ENCODE data around the gene HOXB8. TPM values are rescaled to one million over a fixed set of nuclear protein-coding genes. Genes with fewer than 3 reads are reported as not detected.

Gene HOXB8
- total RNA-seq, 1 donor from 2014 or later, result 11.8 TPM

DNA sequence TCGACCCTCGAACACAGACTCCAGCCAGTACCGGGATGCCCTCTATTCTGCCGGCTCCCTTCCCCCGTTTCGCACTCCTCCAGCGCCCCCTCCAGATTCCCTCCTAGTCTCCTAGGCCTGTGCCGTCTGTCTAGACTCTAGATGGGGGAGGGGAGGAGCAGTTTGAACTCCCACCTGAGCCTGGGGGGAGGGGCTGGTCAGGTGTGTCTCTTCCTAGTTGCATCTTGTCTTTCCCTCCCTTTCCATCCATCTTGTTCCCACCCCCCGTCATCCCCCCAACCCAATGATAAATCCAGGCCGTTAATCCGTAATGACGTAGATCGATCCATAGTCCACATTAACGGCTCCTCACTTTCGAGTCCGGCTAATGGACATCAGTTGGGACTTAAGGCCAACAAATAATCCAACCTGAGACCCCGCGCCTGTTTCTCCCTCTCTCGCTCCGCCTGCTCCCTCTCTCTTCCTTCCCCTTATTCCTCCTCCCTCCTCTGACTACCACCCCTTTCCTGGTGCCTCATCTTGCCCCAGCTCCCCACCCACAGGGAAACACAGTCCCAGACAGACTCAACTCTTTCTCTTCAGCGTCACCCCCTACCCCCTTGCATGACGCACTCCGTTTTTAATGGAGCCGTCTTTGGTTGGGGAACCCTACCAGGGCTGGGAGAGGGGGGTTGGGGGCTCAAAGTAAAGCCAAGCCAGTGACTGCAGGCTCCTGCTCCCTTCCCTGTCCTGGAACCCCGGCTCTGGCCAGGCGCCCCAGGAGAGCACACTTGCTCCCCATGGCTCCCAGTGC lies 18.2 kb downstream of the HOXB8 start:
- no peak for DNase-seq (ENCODE audit: low read depth)

GRCh38 chr17:48596000-48596734 lies 18.9 kb downstream of the HOXB8 start:
- DNase-seq (ENCODE audit: low read depth), result no peak

DNA sequence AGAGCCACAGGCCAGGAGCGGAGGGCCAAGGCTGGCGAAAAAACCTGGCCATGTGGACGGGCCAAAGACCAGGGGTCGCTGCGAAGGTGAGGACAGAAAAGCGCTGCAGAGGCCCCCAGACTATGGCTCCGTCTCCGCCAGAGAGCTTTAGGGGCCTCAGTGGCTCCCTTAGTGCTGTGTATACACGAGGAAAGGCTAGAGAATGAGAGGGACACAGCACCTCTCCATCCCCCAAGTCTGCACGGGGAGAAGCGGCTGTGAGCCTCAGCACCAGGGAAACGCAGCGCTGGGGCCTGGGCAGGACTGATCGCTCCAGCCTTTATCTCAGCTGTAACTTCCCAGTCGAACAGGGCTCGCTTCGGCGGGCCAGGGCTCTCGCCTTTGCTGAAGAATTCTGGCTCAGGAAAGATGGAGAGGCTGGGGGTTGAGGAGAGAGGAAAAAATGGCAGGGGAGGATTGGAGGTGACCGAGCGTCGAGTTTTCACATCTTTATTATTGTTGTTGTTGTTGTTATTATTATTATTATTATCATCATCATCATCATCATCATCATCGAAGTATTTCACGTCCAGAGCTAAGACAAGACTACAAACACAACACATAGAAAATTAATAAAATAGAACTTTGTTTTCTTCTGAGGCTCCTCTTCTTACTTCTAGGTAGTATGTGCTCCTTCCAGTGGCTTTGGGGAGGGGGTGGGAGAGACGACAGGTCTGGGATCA lies 19.7 kb downstream of the HOXB8 start:
- no peak for DNase-seq (ENCODE audit: low read depth)

DNA sequence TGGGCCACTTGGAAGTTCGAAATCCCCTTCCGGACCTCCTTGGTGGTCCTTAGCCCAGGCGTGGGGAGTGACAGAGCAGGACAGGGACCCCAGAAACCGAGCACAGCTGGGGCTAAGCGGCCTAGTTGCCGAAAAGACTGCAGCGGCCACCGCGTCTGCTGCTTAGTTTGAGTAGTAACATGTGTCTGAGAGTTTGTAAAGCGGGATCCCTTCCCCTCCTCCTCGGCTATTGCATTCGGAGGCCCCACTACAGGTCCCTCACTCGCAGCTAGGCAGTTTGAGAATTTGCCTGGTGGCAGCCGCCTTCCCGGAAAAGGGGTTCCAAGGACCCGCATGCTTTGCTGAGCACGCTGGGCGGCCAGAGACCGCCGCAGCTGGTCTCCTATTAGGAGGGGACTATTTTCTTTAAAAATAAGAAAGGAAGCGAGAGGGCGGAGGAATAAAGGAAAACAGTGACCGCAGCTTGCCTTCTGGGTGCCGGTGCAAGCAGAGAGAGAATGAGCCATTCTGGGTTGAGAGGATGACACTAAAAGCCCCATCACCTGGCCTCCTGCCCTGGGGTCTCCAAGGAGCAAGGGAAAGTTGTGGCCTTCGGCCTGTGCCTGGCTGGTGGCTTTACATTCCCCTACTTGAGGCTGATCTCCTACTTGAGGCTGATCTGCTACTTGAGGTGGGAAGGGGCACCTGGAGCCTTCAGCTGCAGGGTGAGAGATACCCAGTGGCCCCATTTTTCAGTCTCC lies 20.4 kb downstream of the HOXB8 start:
- no peak for DNase-seq (ENCODE audit: low read depth)

- peak; percentile 80 for DNase-seq (ENCODE audit: low read depth)
These were observed 21.1 kb downstream of the HOXB8 start for GRCh38 chr17:48593840-48594537.

GRCh38 chr17:48593126-48593829 lies 21.8 kb downstream of the HOXB8 start, which contains the start of gene HOXB5:
Gene HOXB5, minus strand, starts transcription at chr17:48593779. Its CDS starts 97 bp downstream, at chr17:48593682.
- no peak for DNase-seq (ENCODE audit: low read depth)

DNA sequence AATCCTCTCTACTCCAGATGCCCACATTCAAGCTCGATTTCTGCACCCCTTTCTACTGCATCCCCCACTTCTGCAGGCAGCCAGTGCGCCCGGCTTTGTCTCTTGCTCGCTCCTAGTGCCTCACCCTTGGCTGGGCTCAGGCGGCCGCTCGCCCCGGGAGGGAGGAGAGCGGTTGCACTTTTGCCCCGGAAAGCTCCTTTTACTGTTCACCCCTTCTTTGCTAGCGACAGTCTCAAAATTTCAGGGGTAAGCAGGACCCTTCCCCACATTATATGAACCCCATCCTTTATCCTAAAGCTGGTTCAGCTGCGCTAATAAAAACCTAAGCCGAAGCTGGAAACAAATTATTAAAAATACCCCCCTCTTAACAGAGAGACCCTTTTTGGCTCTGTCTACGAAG lies 22.5 kb downstream of the HOXB8 start:
- no peak for DNase-seq (ENCODE audit: low read depth)

- no peak for DNase-seq (ENCODE audit: low read depth)
These were observed 23.0 kb downstream of the HOXB8 start for GRCh38 chr17:48592057-48592514.

GRCh38 chr17:48591255-48592056 lies 23.6 kb downstream of the HOXB8 start:
- no peak for DNase-seq (ENCODE audit: low read depth)

DNA sequence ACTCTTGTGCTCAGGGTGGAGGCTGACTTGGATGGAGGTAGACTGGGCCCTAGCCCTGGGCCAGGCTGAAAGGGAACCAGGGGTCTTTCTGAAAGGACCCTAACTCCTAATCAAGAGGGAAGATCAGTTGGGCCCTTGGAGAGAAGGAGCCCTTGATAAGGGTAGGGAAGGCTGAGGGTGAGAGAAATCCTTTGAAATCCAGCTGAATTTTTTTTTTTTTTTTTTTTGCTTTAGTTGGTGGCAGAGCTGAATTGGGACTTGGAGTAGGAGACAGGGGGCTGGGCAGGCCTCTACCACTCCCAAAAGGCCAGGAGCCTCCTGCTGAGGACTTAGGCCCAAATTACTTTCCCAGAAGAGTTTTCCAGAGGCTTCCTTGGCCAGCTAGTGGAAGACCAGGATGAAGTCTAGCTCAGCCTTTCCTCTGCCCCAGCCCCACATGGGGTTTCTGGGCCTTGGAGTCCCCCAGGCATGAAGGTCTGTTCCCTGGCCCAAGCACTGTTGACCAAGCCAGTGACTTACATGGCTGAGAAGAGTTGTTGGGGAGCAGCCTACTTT lies 24.4 kb downstream of the HOXB8 start:
- DNase-seq (ENCODE audit: low read depth), result no peak

DNA sequence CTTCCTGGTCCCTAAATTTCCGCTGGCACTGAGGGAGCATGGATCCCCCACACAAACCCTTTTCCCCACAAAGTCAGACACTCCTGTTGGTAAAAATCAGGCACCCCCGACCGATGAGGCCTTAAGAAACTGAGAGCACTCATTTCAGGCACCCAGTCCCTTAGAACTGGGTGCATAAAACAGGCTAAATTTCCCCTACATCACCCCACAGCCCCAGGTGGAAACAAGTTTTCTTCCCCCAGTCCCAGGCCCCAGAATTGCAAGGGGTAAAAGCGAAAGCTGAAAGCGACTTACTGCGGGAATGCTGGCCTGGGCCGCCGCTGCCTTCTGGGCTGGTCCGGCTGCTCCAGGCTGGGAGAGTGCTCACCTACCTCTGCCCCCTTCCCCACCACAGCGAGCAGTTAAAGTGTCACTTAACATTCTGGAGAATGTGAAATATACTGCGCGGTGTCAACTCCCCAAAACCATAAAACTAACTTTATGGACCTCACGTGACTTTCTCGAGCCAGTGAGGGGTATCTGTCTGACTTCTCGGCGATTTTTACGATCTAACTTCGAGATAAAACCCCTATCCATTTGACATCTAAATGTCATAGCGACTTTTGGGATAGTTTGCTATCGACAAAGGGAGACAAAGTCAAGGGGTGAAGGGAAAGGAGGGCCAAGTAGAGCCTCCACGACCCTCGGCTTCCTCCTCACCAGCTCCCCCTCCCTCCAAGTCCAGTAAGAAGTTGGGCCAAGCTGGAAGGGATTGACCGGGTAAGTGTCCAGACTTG lies 25.1 kb downstream of the HOXB8 start, which contains the start of gene HOXB3:
TSS of gene HOXB3 (minus strand) at position 411 of the 776 bp plus-strand sequence. CDS start 37,767 bp downstream, outside the sequence.
- DNase-seq (ENCODE audit: low read depth), result no peak

DNA sequence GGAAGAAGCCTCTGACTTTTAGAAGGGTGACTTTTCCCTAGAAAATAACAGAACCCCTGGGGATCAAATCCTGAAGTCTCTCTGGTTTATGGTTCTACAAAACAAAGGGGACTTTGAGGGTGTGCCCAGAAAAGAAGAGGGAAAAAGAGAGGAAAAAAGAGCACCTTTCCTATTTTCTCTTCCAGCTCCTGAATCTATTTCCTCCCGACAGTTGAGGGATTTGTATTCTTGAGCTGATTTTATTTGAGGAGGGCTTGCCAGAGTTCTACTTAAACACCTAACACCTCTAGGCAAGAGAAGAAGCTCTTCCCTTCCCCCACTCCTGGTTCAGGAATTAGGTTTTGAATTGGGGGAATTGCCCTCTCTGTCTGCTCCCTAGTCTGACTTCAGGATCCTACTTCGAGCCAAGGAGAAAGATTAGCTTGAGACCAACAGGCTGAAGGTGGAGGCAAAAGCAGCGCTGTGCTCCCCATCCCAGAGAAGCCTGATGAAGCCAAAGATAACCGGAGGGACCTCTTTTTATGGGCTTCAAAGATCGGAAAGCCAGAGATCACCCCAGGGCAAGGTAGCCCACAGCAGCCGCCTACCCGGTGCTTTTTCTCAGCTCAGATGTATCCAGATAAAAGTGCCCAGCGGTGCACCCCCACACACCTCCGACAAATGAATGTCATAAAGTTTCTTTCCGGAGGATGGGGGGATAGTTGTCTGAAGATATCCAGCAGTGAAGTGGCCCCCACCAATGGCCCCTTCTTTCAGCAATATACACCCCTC lies 25.8 kb downstream of the HOXB8 start:
- no peak for DNase-seq (ENCODE audit: low read depth)

- no peak for DNase-seq (ENCODE audit: low read depth)
These were observed 26.6 kb downstream of the HOXB8 start for GRCh38 chr17:48588528-48588927.

DNA sequence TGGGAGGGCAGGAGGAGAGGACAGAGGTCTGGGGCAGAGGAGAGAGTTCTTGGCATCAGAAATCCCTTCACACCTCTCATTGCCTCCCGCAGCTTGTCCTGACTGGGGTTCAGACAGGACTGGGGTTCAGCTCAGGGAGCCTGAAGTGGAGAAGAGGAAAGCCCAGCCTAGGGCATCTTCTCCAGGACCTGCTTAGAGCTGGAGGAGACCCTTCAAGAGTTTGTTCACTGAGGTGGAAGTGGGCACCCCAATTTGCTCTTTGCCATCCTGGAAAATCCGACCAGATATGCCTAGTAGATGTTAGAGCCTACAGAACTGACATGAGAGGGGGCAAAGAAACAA lies 27.0 kb downstream of the HOXB8 start:
- DNase-seq (ENCODE audit: low read depth), result no peak

- DNase-seq (ENCODE audit: low read depth), result no peak
These were observed 27.6 kb downstream of the HOXB8 start for GRCh38 chr17:48587276-48588073.
